ENCODE measurements around the gene CYSRT1. TPM values are rescaled to one million over a fixed set of nuclear protein-coding genes. Genes with fewer than 3 reads are reported as not detected.

CYSRT1 gene
- total RNA-seq, 1 experiment from 2014 or later = 1.7 TPM

GRCh38 chr9:137222190-137223077, 2.5 kb upstream of the CYSRT1 start, which contains the start of gene RNF208:
Gene RNF208, minus strand, starts transcription at chr9:137222240. Its CDS starts 1,028 bp downstream, at chr9:137221212.
- no peaks in the 10 kb centered on the region for H3K36me3 ChIP-seq
- H3K9me3 ChIP-seq (replicated peaks) = no peaks in the 10 kb centered on the region
- DNase-seq = no peak
- peaks cover 42% of the 10 kb centered on the region for H3K4me1 ChIP-seq
- no peaks in the 10 kb centered on the region for H3K27me3 ChIP-seq
- H3K27ac ChIP-seq = no peak within 1 kb of the TSS
- H3K4me3 ChIP-seq = peak within 1 kb of the TSS; percentile 72

- Histone ChIP-seq H3K4me3 (peak overlapping the region; percentile 72), H3K27me3 (peaks cover 2% of the 10 kb centered on the region), H3K4me1 (peaks cover 42% of the 10 kb centered on the region), H3K9me3 (replicated peaks) (no peaks in the 10 kb centered on the region), H3K36me3 (no peaks in the 10 kb centered on the region), H3K27ac (peak overlapping the region; percentile 44; the same call in 1 of the 2 replicates)
- DNase-seq = peak; percentile 99
These were observed 1.6 kb upstream of the CYSRT1 start for GRCh38 chr9:137223078-137223970.

DNA sequence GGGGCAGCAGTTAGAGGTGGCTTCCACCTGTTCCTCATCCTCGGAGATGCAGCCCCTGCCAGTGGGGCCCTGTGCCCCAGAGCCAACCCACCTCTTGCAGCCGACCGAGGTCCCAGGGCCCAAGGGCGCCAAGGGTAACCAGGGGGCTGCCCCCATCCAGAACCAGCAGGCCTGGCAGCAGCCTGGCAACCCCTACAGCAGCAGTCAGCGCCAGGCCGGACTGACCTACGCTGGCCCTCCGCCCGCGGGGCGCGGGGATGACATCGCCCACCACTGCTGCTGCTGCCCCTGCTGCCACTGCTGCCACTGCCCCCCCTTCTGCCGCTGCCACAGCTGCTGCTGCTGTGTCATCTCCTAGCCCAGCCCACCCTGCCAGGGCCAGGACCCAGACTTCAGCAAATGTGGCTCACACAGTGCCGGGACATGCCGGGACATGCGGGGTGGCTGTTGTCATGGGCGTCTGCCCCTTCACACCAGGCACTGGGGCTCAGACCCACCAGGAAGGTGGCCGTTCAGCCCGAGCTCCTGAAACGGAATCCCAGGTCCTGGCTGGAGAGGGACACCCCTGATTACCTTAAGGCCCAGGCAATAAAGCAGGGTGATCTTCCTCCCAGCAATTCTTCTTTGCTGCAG, 841 bp downstream of the CYSRT1 start:
- Histone ChIP-seq H3K36me3 (no peaks in the 10 kb centered on the region), H3K27me3 (peaks cover 25% of the 10 kb centered on the region), H3K4me1 (peaks cover 40% of the 10 kb centered on the region), H3K9me3 (replicated peaks) (no peaks in the 10 kb centered on the region), H3K4me3 (no peak overlapping the region; the same call in 1 of the 2 replicates), H3K27ac (no peak overlapping the region)
- DNase-seq = no peak

DNA sequence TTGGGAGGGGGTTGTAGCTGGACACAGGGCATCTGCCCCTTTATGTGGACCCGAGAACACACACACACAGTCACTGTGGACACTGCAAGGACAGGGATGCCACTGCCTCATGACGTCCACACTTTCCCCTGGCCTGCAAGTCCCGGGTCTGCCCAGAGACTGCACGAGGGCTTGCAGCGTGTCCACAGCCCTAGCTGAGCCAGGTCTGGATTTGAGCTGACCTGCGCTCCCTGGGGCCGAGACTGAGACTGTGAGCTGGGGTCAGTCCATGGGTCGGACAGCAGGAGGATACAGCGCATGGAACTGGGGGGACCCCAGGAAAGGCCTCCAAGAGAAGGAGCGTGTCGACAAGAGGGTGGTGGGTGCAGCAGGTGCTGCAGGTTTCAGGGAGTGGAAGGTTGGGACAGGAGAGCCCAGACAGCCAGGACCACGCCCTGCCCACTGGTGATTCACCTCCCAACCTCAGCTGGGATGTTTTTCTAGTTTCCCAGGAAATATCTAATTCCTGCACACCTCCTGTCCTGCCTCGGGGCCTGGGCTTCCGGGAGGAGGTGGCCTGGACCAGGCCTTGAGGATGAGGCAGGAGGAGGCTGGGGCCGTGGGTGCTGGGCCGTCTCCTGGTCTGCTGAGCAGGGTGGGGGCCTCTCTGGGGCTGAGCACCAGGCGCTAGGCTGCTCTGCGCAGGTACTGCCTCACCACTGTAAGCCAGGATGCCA, 1.5 kb downstream of the CYSRT1 start:
- H3K4me3 ChIP-seq = no peak overlapping the region
- no peak overlapping the region for H3K27ac ChIP-seq
- H3K36me3 ChIP-seq = no peaks in the 10 kb centered on the region
- peaks cover 40% of the 10 kb centered on the region for H3K4me1 ChIP-seq
- no peaks in the 10 kb centered on the region for H3K9me3 ChIP-seq (replicated peaks)
- H3K27me3 ChIP-seq = peaks cover 25% of the 10 kb centered on the region
- DNase-seq = no peak

- H3K27me3 ChIP-seq = peaks cover 25% of the 10 kb centered on the region
- peak; percentile 84 to 92 for DNase-seq
- no peak within 1 kb of the TSS for H3K4me3 ChIP-seq
- H3K27ac ChIP-seq = no peak within 1 kb of the TSS
- no peaks in the 10 kb centered on the region for H3K36me3 ChIP-seq
- no peaks in the 10 kb centered on the region for H3K9me3 ChIP-seq (replicated peaks)
- H3K4me1 ChIP-seq = peaks cover 40% of the 10 kb centered on the region
These were observed 2.3 kb downstream of the CYSRT1 start, which contains the start of gene RNF224 for GRCh38 chr9:137227054-137227852. Gene RNF224, plus strand, starts transcription at chr9:137227502. Its CDS starts 834 bp downstream, at chr9:137228336.

GRCh38 chr9:137227853-137228505, 3.0 kb downstream of the CYSRT1 start:
- H3K27ac ChIP-seq = no peak overlapping the region
- no peak for DNase-seq
- H3K27me3 ChIP-seq = peaks cover 25% of the 10 kb centered on the region
- no peaks in the 10 kb centered on the region for H3K36me3 ChIP-seq
- H3K4me3 ChIP-seq = no peak overlapping the region
- no peaks in the 10 kb centered on the region for H3K9me3 ChIP-seq (replicated peaks)
- H3K4me1 ChIP-seq = peaks cover 35% of the 10 kb centered on the region

- Histone ChIP-seq H3K9me3 (replicated peaks) (no peaks in the 10 kb centered on the region), H3K27ac (no peak overlapping the region), H3K4me1 (peaks cover 34% of the 10 kb centered on the region), H3K36me3 (no peaks in the 10 kb centered on the region), H3K4me3 (no peak overlapping the region), H3K27me3 (peaks cover 25% of the 10 kb centered on the region)
- no peak for DNase-seq
These were observed 3.6 kb downstream of the CYSRT1 start for GRCh38 chr9:137228506-137228967.

- Histone ChIP-seq H3K36me3 (no peaks in the 10 kb centered on the region), H3K4me3 (no peak overlapping the region), H3K9me3 (replicated peaks) (no peaks in the 10 kb centered on the region), H3K27me3 (peaks cover 25% of the 10 kb centered on the region), H3K27ac (no peak overlapping the region), H3K4me1 (peaks cover 31% of the 10 kb centered on the region)
- DNase-seq = no peak
These were observed 4.3 kb downstream of the CYSRT1 start for GRCh38 chr9:137228968-137229896.

DNA sequence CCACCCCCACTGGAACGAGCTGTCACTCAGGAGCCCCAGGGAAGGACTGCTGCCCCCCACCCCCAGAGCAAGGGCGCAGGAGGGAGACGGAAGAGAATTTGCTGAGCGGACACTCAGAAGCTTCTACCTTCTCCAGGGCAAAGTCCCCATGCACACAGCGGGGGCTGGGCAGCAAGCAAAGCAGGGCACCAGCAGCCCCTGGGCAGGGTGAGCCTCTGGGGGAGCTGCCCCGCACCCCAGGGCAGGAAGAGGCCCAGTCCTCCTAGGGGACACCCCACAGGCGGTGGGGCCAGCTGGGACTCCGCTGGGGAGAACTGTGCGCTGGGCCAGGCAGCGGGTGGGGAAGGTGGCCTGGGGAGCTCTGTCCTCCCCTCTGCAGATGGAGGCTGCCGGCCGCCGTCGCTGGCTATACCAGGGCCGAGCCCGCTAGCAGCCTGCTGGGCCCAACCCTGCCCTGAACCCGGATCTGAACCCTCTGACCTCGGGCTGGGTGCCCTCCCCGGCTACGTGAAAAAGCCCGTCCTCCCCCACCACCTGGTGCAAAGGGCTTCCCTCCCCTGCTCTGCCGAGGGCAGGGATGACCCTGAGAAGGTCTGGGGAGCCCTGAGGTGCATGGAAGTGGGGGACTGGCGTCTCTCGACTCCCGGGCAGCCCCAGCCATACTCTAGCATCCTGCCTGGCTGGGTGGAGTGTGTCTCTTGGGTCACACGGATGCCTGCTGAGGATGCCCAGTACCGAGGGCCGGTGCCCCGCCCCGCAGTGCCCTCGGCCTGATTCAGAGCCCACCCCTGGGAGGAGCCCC, 5.1 kb downstream of the CYSRT1 start:
- no peak overlapping the region for H3K27ac ChIP-seq
- DNase-seq = no peak
- no peak overlapping the region for H3K4me3 ChIP-seq
- no peaks in the 10 kb centered on the region for H3K36me3 ChIP-seq
- H3K9me3 ChIP-seq (replicated peaks) = no peaks in the 10 kb centered on the region
- H3K27me3 ChIP-seq = peaks cover 25% of the 10 kb centered on the region
- H3K4me1 ChIP-seq = peaks cover 22% of the 10 kb centered on the region; the same call in 1 of the 2 replicates

DNA sequence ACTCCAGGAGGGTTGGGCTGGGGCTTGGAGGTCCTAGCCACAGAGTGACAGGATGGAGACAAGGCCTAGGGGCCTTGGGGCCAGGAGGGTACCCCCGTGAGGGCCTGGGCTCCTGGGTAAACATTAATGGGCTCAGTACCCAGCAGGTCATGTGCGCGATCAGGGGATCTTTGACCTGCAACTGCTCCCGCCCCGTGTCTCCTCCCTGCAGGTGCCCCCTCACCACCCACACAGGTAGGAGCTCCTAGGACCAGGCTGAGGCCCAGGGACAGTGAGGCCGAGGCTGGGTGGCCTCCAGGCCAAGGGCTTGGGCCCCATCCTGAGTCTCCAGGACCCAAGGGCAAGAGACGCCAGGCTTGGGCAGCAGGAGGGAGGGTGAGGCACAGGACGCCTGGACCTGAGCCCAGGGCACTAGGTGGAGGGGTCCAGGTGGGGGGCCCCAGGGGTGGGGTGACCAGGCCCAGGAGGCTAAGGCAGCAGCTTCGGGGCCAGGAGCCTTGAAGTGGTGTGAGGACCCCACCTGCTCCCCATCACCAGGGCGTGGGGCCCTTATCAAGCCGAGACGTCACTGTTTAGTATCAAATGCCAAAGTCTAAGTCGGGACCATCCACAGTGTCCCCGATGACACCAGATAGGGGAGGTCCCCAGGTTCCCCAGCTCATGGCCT, 5.9 kb downstream of the CYSRT1 start, which contains the start of gene SLC34A3:
Gene SLC34A3, plus strand, starts transcription at position 197 of the 667 bp plus-strand sequence. CDS start 802 bp downstream, outside the sequence.
- H3K4me3 ChIP-seq = no peak within 1 kb of the TSS
- H3K9me3 ChIP-seq (replicated peaks) = no peaks in the 10 kb centered on the region
- H3K27me3 ChIP-seq = peaks cover 25% of the 10 kb centered on the region
- DNase-seq = no peak
- no peaks in the 10 kb centered on the region for H3K36me3 ChIP-seq
- H3K27ac ChIP-seq = no peak within 1 kb of the TSS
- H3K4me1 ChIP-seq = peaks cover 17% of the 10 kb centered on the region

All from SJCRH30 (cell line).